Astrocyte (in vitro differentiated cells and primary cell): ENCODE results near the gene NEURL4. TPM values are rescaled to one million over a fixed set of nuclear protein-coding genes. Genes with fewer than 3 reads are reported as not detected.

Experiments used
- DNase-seq: peaks from one replicate; pipeline ENCODE4 v3.0.0-alpha.2; 2010; ENCODE audit warnings: low read depth
- FAIRE-seq: peaks from 2 replicates; lab custom pipeline; 2011; peaks lifted over from hg19 to GRCh38; lab: Jason Lieb, UNC
- H2AFZ ChIP-seq: 2 replicates; pipeline ENCODE4 v1.6.0; 2012; ENCODE audit warnings: low read depth, low read length, inconsistent platforms
- H3K27ac ChIP-seq: 2 replicates; pipeline ENCODE4 v1.5.1; 2011; ENCODE audit warnings: low read depth, low read length, inconsistent platforms
- H3K27me3 ChIP-seq: 2 replicates; pipeline ENCODE4 v1.6.0; 2011; ENCODE audit warnings: low read length, inconsistent platforms; ENCODE audit not compliant: insufficient read depth
- H3K36me3 ChIP-seq: 2 replicates; pipeline ENCODE4 v1.5.1; 2011; ENCODE audit warnings: low read length, inconsistent platforms; ENCODE audit not compliant: insufficient read depth
- H3K4me1 ChIP-seq: 2 replicates; pipeline ENCODE4 v1.5.1; 2011; ENCODE audit warnings: low read length, inconsistent platforms; ENCODE audit not compliant: insufficient read depth
- H3K4me2 ChIP-seq: 2 replicates; pipeline ENCODE4 v1.6.0; 2012; ENCODE audit warnings: low read length, inconsistent platforms
- H3K4me3 ChIP-seq: 2 replicates; pipeline ENCODE4 v1.5.1; 2011; ENCODE audit warnings: low read depth, mild to moderate bottlenecking, low read length, inconsistent platforms; ENCODE audit not compliant: insufficient read depth
- H3K79me2 ChIP-seq: 2 replicates; pipeline ENCODE4 v1.6.0; 2012; ENCODE audit warnings: mild to moderate bottlenecking, low read length, inconsistent platforms; ENCODE audit not compliant: insufficient read depth
- H3K9ac ChIP-seq: 2 replicates; pipeline ENCODE4 v1.6.0; 2012; ENCODE audit warnings: mild to moderate bottlenecking, low read length, inconsistent platforms
- H3K9me3 ChIP-seq: 2 replicates; pipeline ENCODE4 v1.5.1; 2012; ENCODE audit warnings: low read depth, mild to moderate bottlenecking, low read length, inconsistent platforms; ENCODE audit not compliant: insufficient read depth
- H4K20me1 ChIP-seq: 2 replicates; pipeline ENCODE4 v1.6.0; 2012; ENCODE audit warnings: low read length, inconsistent platforms; ENCODE audit not compliant: insufficient read depth
- H3K27ac Mint-ChIP-seq: one replicate; pipeline ENCODE4 v1.8.0; 2021; ENCODE audit warnings: mild to moderate bottlenecking, mixed read lengths; ENCODE audit not compliant: unreplicated experiment
- H3K27me3 Mint-ChIP-seq: one replicate; pipeline ENCODE4 v1.8.0; 2021; ENCODE audit warnings: low read depth, mixed read lengths; ENCODE audit not compliant: unreplicated experiment
- H3K36me3 Mint-ChIP-seq: one replicate; pipeline ENCODE4 v1.8.0; 2021; ENCODE audit warnings: low read depth, mixed read lengths; ENCODE audit not compliant: unreplicated experiment
- H3K4me1 Mint-ChIP-seq: one replicate; pipeline ENCODE4 v1.8.0; 2021; ENCODE audit warnings: low read depth, mixed read lengths; ENCODE audit not compliant: unreplicated experiment
- H3K4me3 Mint-ChIP-seq: one replicate; pipeline ENCODE4 v1.8.0; 2021; ENCODE audit warnings: mild to moderate bottlenecking, moderate library complexity, mixed read lengths; ENCODE audit not compliant: unreplicated experiment
- H3K9me3 Mint-ChIP-seq: one replicate; pipeline ENCODE4 v1.8.0; 2021; ENCODE audit warnings: mild to moderate bottlenecking, mixed read lengths; ENCODE audit not compliant: unreplicated experiment
- CTCF ChIP-seq: IDR thresholded peaks from 2 replicates; pipeline ENCODE4 v1.5.1; 2011; ENCODE audit warnings: low read depth, mild to moderate bottlenecking, inconsistent platforms, low read length, moderate library complexity; ENCODE audit not compliant: insufficient read depth
- EZH2 ChIP-seq: IDR thresholded peaks from 2 replicates; pipeline ENCODE4 v1.6.1; 2012; ENCODE audit warnings: mild to moderate bottlenecking, low read length, inconsistent platforms; ENCODE audit not compliant: insufficient read depth
- total RNA-seq: library from RNA; stranded (reverse); gene quantifications from 2 replicates; pipeline ENCODE4 v1.2.1, GENCODE V29; 2021

NEURL4 gene
- total RNA-seq, 1 donor from 2014 or later, result 32.5 TPM

GRCh38 chr17:7352503-7352889 is 23.4 kb upstream of the NEURL4 start:
- H3K27ac ChIP-seq, result peak overlapping the region; percentile 98
- H3K4me1 Mint-ChIP-seq, result peaks cover 22% of the 10 kb centered on the region
- H3K36me3 ChIP-seq, result no peaks in the 10 kb centered on the region
- no peaks in the 10 kb centered on the region for H3K27me3 Mint-ChIP-seq
- H3K4me2 ChIP-seq, result peak overlapping the region; percentile 97
- peak overlapping the region; percentile 99 for H3K27ac Mint-ChIP-seq
- H3K36me3 Mint-ChIP-seq, result no peaks in the 10 kb centered on the region
- H3K79me2 ChIP-seq, result peaks cover 34% of the 10 kb centered on the region
- peaks cover 30% of the 10 kb centered on the region for H4K20me1 ChIP-seq
- H2AFZ ChIP-seq, result peak overlapping the region; percentile 80
- peak overlapping the region; percentile 87 for H3K4me3 ChIP-seq
- DNase-seq, result no peak
- H3K9ac ChIP-seq, result peak overlapping the region; percentile 99
- H3K9me3 ChIP-seq, result no peaks in the 10 kb centered on the region
- no peak for FAIRE-seq
- peaks cover 32% of the 10 kb centered on the region for H3K4me1 ChIP-seq
- H3K27me3 ChIP-seq, result peaks cover 3% of the 10 kb centered on the region
- no peaks in the 10 kb centered on the region for H3K9me3 Mint-ChIP-seq
- TF ChIP-seq EZH2, result no peak
- TF ChIP-seq CTCF, result peak; percentile 29
- peak overlapping the region; percentile 94 for H3K4me3 Mint-ChIP-seq

- Mint-ChIP-seq H3K27ac (peak within 1 kb of the TSS; percentile 99), H3K27me3 (no peaks in the 10 kb centered on the region), H3K4me3 (peak within 1 kb of the TSS; percentile 94), H3K36me3 (no peaks in the 10 kb centered on the region), H3K9me3 (no peaks in the 10 kb centered on the region), H3K4me1 (peaks cover 22% of the 10 kb centered on the region)
- Histone ChIP-seq H3K4me2 (peak within 1 kb of the TSS; percentile 97), H3K79me2 (peaks cover 34% of the 10 kb centered on the region), H3K9ac (peak within 1 kb of the TSS; percentile 99), H3K4me3 (peak within 1 kb of the TSS; percentile 87), H4K20me1 (peaks cover 30% of the 10 kb centered on the region), H3K4me1 (peaks cover 32% of the 10 kb centered on the region), H3K36me3 (no peaks in the 10 kb centered on the region), H3K27me3 (peaks cover under 1% of the 10 kb centered on the region), H2AFZ (peak within 1 kb of the TSS; percentile 80), H3K27ac (peak within 1 kb of the TSS; percentile 98), H3K9me3 (no peaks in the 10 kb centered on the region)
- FAIRE-seq, result no peak
- peak; percentile 79 for DNase-seq
- TF ChIP-seq EZH2 (no peak), CTCF (no peak)
Observed at GRCh38 chr17:7351665-7352502, 22.7 kb upstream of the NEURL4 start, which contains the start of gene KCTD11. Gene KCTD11, plus strand, starts transcription at chr17:7352162.
